ENCODE data around the gene PEX5L.

DNA sequence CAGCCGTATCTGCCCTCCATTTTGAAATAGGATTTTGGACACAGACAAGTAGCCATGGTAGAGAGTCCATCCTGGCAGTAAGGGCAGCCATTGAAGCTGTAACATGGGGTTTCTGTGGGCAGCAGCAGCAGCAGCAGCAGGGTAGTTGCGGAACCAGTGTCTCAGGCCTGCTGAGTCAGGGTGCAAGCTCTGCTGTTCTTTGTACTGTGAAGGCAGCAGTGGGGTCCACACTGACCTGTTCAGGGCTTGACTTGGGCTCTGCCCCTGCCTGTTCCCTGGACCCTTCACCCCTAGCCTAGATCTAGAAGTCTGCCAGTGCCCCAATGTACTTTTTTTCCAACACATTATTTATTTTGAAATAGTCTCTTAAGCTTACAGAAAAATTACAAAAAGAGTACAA lies 9.7 kb downstream of the PEX5L start:
- TF ChIP-seq, protein P1, sequence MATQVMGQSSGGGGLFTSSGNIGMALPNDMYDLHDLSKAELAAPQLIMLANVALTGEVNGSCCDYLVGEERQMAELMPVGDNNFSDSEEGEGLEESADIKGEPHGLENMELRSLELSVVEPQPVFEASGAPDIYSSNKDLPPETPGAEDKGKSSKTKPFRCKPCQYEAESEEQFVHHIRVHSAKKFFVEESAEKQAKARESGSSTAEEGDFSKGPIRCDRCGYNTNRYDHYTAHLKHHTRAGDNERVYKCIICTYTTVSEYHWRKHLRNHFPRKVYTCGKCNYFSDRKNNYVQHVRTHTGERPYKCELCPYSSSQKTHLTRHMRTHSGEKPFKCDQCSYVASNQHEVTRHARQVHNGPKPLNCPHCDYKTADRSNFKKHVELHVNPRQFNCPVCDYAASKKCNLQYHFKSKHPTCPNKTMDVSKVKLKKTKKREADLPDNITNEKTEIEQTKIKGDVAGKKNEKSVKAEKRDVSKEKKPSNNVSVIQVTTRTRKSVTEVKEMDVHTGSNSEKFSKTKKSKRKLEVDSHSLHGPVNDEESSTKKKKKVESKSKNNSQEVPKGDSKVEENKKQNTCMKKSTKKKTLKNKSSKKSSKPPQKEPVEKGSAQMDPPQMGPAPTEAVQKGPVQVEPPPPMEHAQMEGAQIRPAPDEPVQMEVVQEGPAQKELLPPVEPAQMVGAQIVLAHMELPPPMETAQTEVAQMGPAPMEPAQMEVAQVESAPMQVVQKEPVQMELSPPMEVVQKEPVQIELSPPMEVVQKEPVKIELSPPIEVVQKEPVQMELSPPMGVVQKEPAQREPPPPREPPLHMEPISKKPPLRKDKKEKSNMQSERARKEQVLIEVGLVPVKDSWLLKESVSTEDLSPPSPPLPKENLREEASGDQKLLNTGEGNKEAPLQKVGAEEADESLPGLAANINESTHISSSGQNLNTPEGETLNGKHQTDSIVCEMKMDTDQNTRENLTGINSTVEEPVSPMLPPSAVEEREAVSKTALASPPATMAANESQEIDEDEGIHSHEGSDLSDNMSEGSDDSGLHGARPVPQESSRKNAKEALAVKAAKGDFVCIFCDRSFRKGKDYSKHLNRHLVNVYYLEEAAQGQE (IDR thresholded peaks at IDR 0.05; ENCODE audit: borderline replicate concordance) = no peak
- TF ChIP-seq, protein P2, sequence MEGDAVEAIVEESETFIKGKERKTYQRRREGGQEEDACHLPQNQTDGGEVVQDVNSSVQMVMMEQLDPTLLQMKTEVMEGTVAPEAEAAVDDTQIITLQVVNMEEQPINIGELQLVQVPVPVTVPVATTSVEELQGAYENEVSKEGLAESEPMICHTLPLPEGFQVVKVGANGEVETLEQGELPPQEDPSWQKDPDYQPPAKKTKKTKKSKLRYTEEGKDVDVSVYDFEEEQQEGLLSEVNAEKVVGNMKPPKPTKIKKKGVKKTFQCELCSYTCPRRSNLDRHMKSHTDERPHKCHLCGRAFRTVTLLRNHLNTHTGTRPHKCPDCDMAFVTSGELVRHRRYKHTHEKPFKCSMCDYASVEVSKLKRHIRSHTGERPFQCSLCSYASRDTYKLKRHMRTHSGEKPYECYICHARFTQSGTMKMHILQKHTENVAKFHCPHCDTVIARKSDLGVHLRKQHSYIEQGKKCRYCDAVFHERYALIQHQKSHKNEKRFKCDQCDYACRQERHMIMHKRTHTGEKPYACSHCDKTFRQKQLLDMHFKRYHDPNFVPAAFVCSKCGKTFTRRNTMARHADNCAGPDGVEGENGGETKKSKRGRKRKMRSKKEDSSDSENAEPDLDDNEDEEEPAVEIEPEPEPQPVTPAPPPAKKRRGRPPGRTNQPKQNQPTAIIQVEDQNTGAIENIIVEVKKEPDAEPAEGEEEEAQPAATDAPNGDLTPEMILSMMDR (IDR thresholded peaks at IDR 0.05; ENCODE audit: poor library complexity, severe bottlenecking) = no peak
